H9 (cell line): Measurements from ENCODE around the gene YTHDC2. TPM values are rescaled to one million over a fixed set of nuclear protein-coding genes. Genes with fewer than 3 reads are reported as not detected.

Experiments
- DNase-seq: peaks from one replicate; pipeline ENCODE4 v3.0.0-alpha.2; 2017
- H2AFZ ChIP-seq: one replicate; pipeline ENCODE4 v1.6.1; 2013; ENCODE audit warnings: mild to moderate bottlenecking, low read length, control low read depth, moderate library complexity
- H2AK5ac ChIP-seq: 2 replicates; pipeline ENCODE4 v1.6.1; 2013; ENCODE audit warnings: low read length, control low read depth, mixed read lengths; ENCODE audit not compliant: insufficient read length
- H2BK120ac ChIP-seq: one replicate; pipeline ENCODE4 v1.6.1; 2013; ENCODE audit warnings: low read depth, mild to moderate bottlenecking, low read length, control low read depth, inconsistent platforms; ENCODE audit not compliant: poor library complexity, severe bottlenecking
- H2BK12ac ChIP-seq: 2 replicates; pipeline ENCODE4 v1.6.1; 2013; ENCODE audit warnings: low read length, control low read depth, mixed read lengths, low read depth; ENCODE audit not compliant: insufficient read length
- H2BK15ac ChIP-seq: 2 replicates; pipeline ENCODE4 v1.6.1; 2013; ENCODE audit warnings: low read depth, low read length, control low read depth
- H2BK20ac ChIP-seq: one replicate; pipeline ENCODE4 v1.6.1; 2013; ENCODE audit warnings: low read depth, mild to moderate bottlenecking, low read length, control low read depth, inconsistent platforms; ENCODE audit not compliant: poor library complexity, severe bottlenecking
- H2BK5ac ChIP-seq: 2 replicates; pipeline ENCODE4 v1.6.1; 2013; ENCODE audit warnings: low read length, control low read depth, mixed read lengths; ENCODE audit not compliant: insufficient read length
- H3K14ac ChIP-seq: 2 replicates; pipeline ENCODE4 v1.6.1; 2013; ENCODE audit warnings: low read length, control low read depth; ENCODE audit not compliant: insufficient read depth
- H3K18ac ChIP-seq: 2 replicates; pipeline ENCODE4 v1.6.1; 2013; ENCODE audit warnings: low read depth, mild to moderate bottlenecking, mixed read lengths, low read length, control low read depth; ENCODE audit not compliant: insufficient read length
- H3K23ac ChIP-seq: 2 replicates; pipeline ENCODE4 v1.6.1; 2013; ENCODE audit warnings: low read length, control low read depth, mixed read lengths, low read depth; ENCODE audit not compliant: insufficient read length
- H3K23me2 ChIP-seq: 2 replicates; pipeline ENCODE4 v1.6.1; 2013; ENCODE audit warnings: low read depth, mild to moderate bottlenecking, mixed read lengths, low read length, control low read depth; ENCODE audit not compliant: insufficient read length, poor library complexity, severe bottlenecking
- H3K27ac ChIP-seq: 2 replicates; pipeline ENCODE4 v1.5.1; 2013; ENCODE audit warnings: low read length, control low read depth, mixed read lengths, low read depth; ENCODE audit not compliant: insufficient read length
- H3K27me3 ChIP-seq: 2 replicates; pipeline ENCODE4 v1.6.1; 2013; ENCODE audit warnings: low read length, control low read depth, inconsistent platforms; ENCODE audit not compliant: insufficient read depth
- H3K4ac ChIP-seq: 2 replicates; pipeline ENCODE4 v1.6.1; 2013; ENCODE audit warnings: low read depth, mild to moderate bottlenecking, control low read depth, inconsistent platforms, low read length, moderate library complexity
- H3K4me1 ChIP-seq: 2 replicates; pipeline ENCODE4 v1.6.1; 2013; ENCODE audit warnings: low read length, control low read depth, inconsistent platforms; ENCODE audit not compliant: insufficient read depth
- H3K4me2 ChIP-seq: 2 replicates; pipeline ENCODE4 v1.6.1; 2013; ENCODE audit warnings: low read length, control low read depth, mixed read lengths; ENCODE audit not compliant: insufficient read length, insufficient read depth
- H3K56ac ChIP-seq: 2 replicates; pipeline ENCODE4 v1.6.1; 2013; ENCODE audit warnings: low read depth, mild to moderate bottlenecking, mixed read lengths, low read length, control low read depth; ENCODE audit not compliant: insufficient read length
- H3K79me1 ChIP-seq: 2 replicates; pipeline ENCODE4 v1.6.1; 2013; ENCODE audit warnings: low read depth, mild to moderate bottlenecking, moderate library complexity, low read length, control low read depth, inconsistent platforms; ENCODE audit not compliant: insufficient read depth, poor library complexity, severe bottlenecking
- H3K79me2 ChIP-seq: 2 replicates; pipeline ENCODE4 v1.6.1; 2013; ENCODE audit warnings: low read length, control low read depth, inconsistent platforms; ENCODE audit not compliant: insufficient read depth
- H3K9ac ChIP-seq: 2 replicates; pipeline ENCODE4 v1.6.1; 2013; ENCODE audit warnings: low read length, control low read depth, mixed read lengths; ENCODE audit not compliant: insufficient read length; ENCODE audit errors: extremely low read depth
- H3K9me3 ChIP-seq: one replicate; pipeline ENCODE4 v1.6.1; 2013; ENCODE audit warnings: low read depth, low read length, inconsistent platforms; ENCODE audit not compliant: control insufficient read depth
- H3T11ph ChIP-seq: one replicate; pipeline ENCODE4 v1.6.1; 2013; ENCODE audit warnings: mild to moderate bottlenecking, low read length, control low read depth, inconsistent platforms
- H4K20me1 ChIP-seq: one replicate; pipeline ENCODE4 v1.6.1; 2013; ENCODE audit not compliant: control insufficient read depth, insufficient read length, insufficient read depth
- H4K5ac ChIP-seq: 2 replicates; pipeline ENCODE4 v1.6.1; 2013; ENCODE audit warnings: low read depth, mild to moderate bottlenecking, mixed read lengths, low read length, control low read depth; ENCODE audit not compliant: insufficient read length
- H4K8ac ChIP-seq: replicated peaks from 2 replicates; pipeline ENCODE4 v1.6.1; 2013; ENCODE audit warnings: low read length, control low read depth, mixed read lengths, low read depth; ENCODE audit not compliant: insufficient read length
- H4K91ac ChIP-seq: 2 replicates; pipeline ENCODE4 v1.6.1; 2013; ENCODE audit warnings: low read depth, mild to moderate bottlenecking, moderate library complexity, mixed read lengths, low read length, control low read depth; ENCODE audit not compliant: insufficient read length
- H3K27ac Mint-ChIP-seq, 3 experiments: 2 replicates in 2 of 3; 3 replicates in 1 of 3; pipeline ENCODE4 v1.8.0; 2020 to 2021; ENCODE audit warnings: mixed read lengths in 3 of 3, mild to moderate bottlenecking in 1 of 3, moderate library complexity in 1 of 3
- H3K27me3 Mint-ChIP-seq: 2 replicates; pipeline ENCODE4 v1.8.0; 2021; ENCODE audit warnings: low read depth, mild to moderate bottlenecking, moderate library complexity, mixed read lengths
- H3K36me3 Mint-ChIP-seq, 3 experiments: 2 replicates in 2 of 3; 3 replicates in 1 of 3; pipeline ENCODE4 v1.8.0; 2020 to 2021; ENCODE audit warnings: low read depth in 3 of 3, mixed read lengths in 3 of 3; ENCODE audit not compliant: insufficient read depth in 1 of 3
- H3K4me1 Mint-ChIP-seq, 2 experiments: 2 replicates each; pipeline ENCODE4 v1.8.0; 2020; ENCODE audit warnings: mixed read lengths in 2 of 2
- H3K4me3 Mint-ChIP-seq, 2 experiments: 2 replicates in 1 of 2; 3 replicates in 1 of 2; pipeline ENCODE4 v1.8.0; 2020 to 2021; ENCODE audit warnings: mild to moderate bottlenecking in 2 of 2, mixed read lengths in 2 of 2, moderate library complexity in 1 of 2
- H3K9me3 Mint-ChIP-seq, 2 experiments: 2 replicates in 1 of 2; 3 replicates in 1 of 2; pipeline ENCODE4 v1.8.0; 2020; ENCODE audit warnings: mild to moderate bottlenecking in 2 of 2, mixed read lengths in 2 of 2, moderate library complexity in 1 of 2
- CTCF ChIP-seq: fragments of 200-600 bp; sonication (generic); conservative IDR thresholded peaks from 3 replicates; pipeline ENCODE4 v1.8.0; 2021; ENCODE audit warnings: antibody characterized with exemption, mild to moderate bottlenecking
- WGBS: extraction: QIAGEN DNeasy Blood & Tissue Kit; methylation state at CpG from one replicate; pipeline ENCODE4 v1.1.7; 2013; ENCODE audit warnings: missing lambda C conversion rate, low lambda C conversion rate, mixed read lengths; ENCODE audit not compliant: insufficient read length; ENCODE audit errors: extremely low coverage; 5-methylcytosine and 5-hydroxymethylcytosine counted together
- total RNA-seq: library from RNA; stranded (reverse); gene quantifications from 2 replicates; pipeline ENCODE4 v1.2.1, GENCODE V29; 2021

The YTHDC2 gene
- total RNA-seq, 1 experiment from 2014 or later: 22.5 TPM

- H3K18ac ChIP-seq: no peak overlapping the region
- no peak for DNase-seq
- no peak overlapping the region for H2BK20ac ChIP-seq
- no peaks in the 10 kb centered on the region for H3K9me3 Mint-ChIP-seq
- H3K4me2 ChIP-seq: no peak overlapping the region
- no peaks in the 10 kb centered on the region; the same call in 1 of the 2 replicates for H3K79me2 ChIP-seq
- H3K36me3 Mint-ChIP-seq: peaks cover 1 to 7% (median 5%) of the 10 kb centered on the region in 3 experiments; a peak in 4 of 7 replicates
- TF ChIP-seq CTCF: no peak
- H2BK5ac ChIP-seq: no peak overlapping the region
- no peak overlapping the region for H3K4ac ChIP-seq
- no peak overlapping the region for H3K9ac ChIP-seq
- no peak overlapping the region for H3K14ac ChIP-seq
- WGBS: no CpG with 5 or more reads among the region's 2 CpGs
- no peak overlapping the region for H4K8ac ChIP-seq
- no peaks in the 10 kb centered on the region for H3K79me1 ChIP-seq
- H2BK15ac ChIP-seq: no peak overlapping the region
- no peaks in the 10 kb centered on the region for H3K27me3 ChIP-seq
- H3K27me3 Mint-ChIP-seq: no peaks in the 10 kb centered on the region
- no peak overlapping the region for H2BK120ac ChIP-seq
- H2AK5ac ChIP-seq: no peak overlapping the region
- H4K91ac ChIP-seq: no peak overlapping the region
- H3K56ac ChIP-seq: no peak overlapping the region
- no peak overlapping the region for H3K27ac Mint-ChIP-seq
- no peaks in the 10 kb centered on the region for H4K20me1 ChIP-seq
- peaks cover 15 to 17% of the 10 kb centered on the region in 2 experiments for H3K4me1 Mint-ChIP-seq
- no peaks in the 10 kb centered on the region for H3K9me3 ChIP-seq
- H2AFZ ChIP-seq: no peak overlapping the region
- no peak overlapping the region for H3K4me3 Mint-ChIP-seq
- peaks cover 2% of the 10 kb centered on the region; the same call in 1 of the 2 replicates for H3K4me1 ChIP-seq
- H3T11ph ChIP-seq: no peak overlapping the region
- H3K23me2 ChIP-seq: no peaks in the 10 kb centered on the region
- H4K5ac ChIP-seq: no peak overlapping the region
- no peak overlapping the region for H2BK12ac ChIP-seq
- no peak overlapping the region for H3K23ac ChIP-seq
- H3K27ac ChIP-seq: no peak overlapping the region
Observed at GRCh38 chr5:113598926-113599325, 85.4 kb downstream of the YTHDC2 start.
